ENCODE results near the gene CNTNAP4. TPM values are rescaled to one million over a fixed set of nuclear protein-coding genes. Genes with fewer than 3 reads are reported as not detected.

Gene CNTNAP4
- total and polyA plus RNA-seq, 2 donors = 0.16 to 10.9 TPM

GRCh38 chr16:76573281-76573680 is 296.1 kb downstream of the CNTNAP4 start:
- no peak for DNase-seq (ENCODE audit: extremely low spot score)
- no peak overlapping the region for H3K27ac ChIP-seq (ENCODE audit: low read depth)
- WGBS = 94% methylated on average over 2 of the region's 2 CpGs
- H3K36me3 ChIP-seq (ENCODE audit: insufficient read depth) = no peaks in the 10 kb centered on the region
- H3K4me3 ChIP-seq (ENCODE audit: low read depth, low read length) = no peak overlapping the region
- H3K4me1 ChIP-seq (ENCODE audit: insufficient read depth) = no peaks in the 10 kb centered on the region

DNA sequence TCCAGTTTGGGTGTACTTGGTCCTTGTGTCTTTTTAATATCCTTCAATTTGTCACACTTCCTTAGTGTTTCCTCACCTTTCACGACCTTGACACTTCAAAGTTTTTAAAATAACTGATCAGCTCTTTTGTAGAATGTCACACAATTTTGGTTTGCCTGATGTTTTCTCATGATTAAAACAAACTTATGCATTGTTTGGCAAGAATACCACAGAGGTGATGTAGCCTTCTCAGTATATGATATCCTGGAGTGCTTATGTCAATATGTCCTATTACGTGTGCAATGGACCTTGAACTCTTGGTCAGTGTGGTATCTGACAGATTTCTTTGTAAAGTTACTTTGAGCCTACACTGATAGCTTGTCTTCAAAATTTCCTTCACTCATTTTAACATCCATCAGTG is 297.4 kb downstream of the CNTNAP4 start:
- no peak overlapping the region for H3K27ac ChIP-seq (ENCODE audit: low read depth)
- WGBS = 67% methylated on average over 2 of the region's 2 CpGs

GRCh38 chr16:76576526-76576925 is 299.3 kb downstream of the CNTNAP4 start:
- Histone ChIP-seq H3K36me3 (ENCODE audit: insufficient read depth) (no peaks in the 10 kb centered on the region), H3K4me3 (ENCODE audit: low read depth, low read length) (no peak overlapping the region), H3K4me1 (ENCODE audit: insufficient read depth) (no peaks in the 10 kb centered on the region), H3K27ac (ENCODE audit: low read depth) (no peak overlapping the region)
- DNase-seq (ENCODE audit: extremely low spot score) = no peak
- 47% methylated on average over 5 of the region's 5 CpGs for WGBS

More for the DNA sequence above, 297.4 kb downstream of the CNTNAP4 start:
- no peak for DNase-seq (ENCODE audit: extremely low spot score)
- Histone ChIP-seq H3K4me1 (ENCODE audit: insufficient read depth) (no peaks in the 10 kb centered on the region), H3K36me3 (ENCODE audit: insufficient read depth) (no peaks in the 10 kb centered on the region), H3K4me3 (ENCODE audit: low read depth, low read length) (no peak overlapping the region)

- Histone ChIP-seq H3K27ac (ENCODE audit: low read depth) (no peak overlapping the region), H3K4me1 (ENCODE audit: insufficient read depth) (no peaks in the 10 kb centered on the region), H3K36me3 (ENCODE audit: insufficient read depth) (no peaks in the 10 kb centered on the region), H3K4me3 (ENCODE audit: low read depth, low read length) (no peak overlapping the region)
- no peak for DNase-seq (ENCODE audit: extremely low spot score)
- WGBS = 64% methylated on average over 4 of the region's 4 CpGs
These were observed 299.8 kb downstream of the CNTNAP4 start for GRCh38 chr16:76577003-76577402.

DNA sequence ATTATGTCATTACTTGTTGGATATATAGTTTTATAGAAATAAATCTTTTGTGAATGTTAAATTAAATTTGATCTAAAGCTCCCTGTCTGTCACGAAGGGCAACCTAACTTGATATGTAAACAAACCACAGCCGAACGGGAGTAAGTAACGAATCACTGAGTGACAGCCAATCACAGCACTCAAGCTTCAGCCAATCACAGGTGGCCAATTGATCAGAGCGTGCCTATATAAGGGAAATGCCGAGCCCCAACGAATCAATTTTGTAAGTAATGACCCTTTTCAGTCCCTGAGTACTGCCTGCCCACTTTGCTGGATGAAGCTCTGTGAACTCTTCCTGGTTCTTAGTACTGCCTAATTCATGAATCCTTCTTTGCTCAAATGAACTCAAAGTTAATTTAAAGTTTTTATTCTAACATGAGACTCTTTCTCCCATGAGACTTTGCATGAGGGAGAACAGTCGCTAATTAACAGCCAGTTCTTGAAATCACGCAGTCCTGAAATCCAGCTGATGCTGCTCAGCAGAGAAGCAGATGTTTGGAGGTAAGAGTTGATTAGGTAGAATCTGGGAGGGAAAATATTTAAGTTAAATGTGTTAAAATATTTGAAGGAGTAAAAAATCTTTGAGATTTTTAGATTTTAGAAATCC is 302.2 kb downstream of the CNTNAP4 start:
- H3K4me1 ChIP-seq (ENCODE audit: insufficient read depth) = no peaks in the 10 kb centered on the region
- 91% methylated on average over 9 of the region's 9 CpGs for WGBS
- no peak overlapping the region for H3K4me3 ChIP-seq (ENCODE audit: low read depth, low read length)
- H3K27ac ChIP-seq (ENCODE audit: low read depth) = no peak overlapping the region
- no peak for DNase-seq (ENCODE audit: extremely low spot score)
- no peaks in the 10 kb centered on the region for H3K36me3 ChIP-seq (ENCODE audit: insufficient read depth)

- Histone ChIP-seq H3K27ac (ENCODE audit: low read depth) (no peak overlapping the region), H3K4me1 (ENCODE audit: insufficient read depth) (no peaks in the 10 kb centered on the region), H3K4me3 (ENCODE audit: low read depth, low read length) (no peak overlapping the region), H3K36me3 (ENCODE audit: insufficient read depth) (no peaks in the 10 kb centered on the region)
- DNase-seq (ENCODE audit: extremely low spot score) = no peak
- WGBS = 26% methylated on average over 6 of the region's 6 CpGs
These were observed 306.3 kb downstream of the CNTNAP4 start for GRCh38 chr16:76583466-76583865.

DNA sequence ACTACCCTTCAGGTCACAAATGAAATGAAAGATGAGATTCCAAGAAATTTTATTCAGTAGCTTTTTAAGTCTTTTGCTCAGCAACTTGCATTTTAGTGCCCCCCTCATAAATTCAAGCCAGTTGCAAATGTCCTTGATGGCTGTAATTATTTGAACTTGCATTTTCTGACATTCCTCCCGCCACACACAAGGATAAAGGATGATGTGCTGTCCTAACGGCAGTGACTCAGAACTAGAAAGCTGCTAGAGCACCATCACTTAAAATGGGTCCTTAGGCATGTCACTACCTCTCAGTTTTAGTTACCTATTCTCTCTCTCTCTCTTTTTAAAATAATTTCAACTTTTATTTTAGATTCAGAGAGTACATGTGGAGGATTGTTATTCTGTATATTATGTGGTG is 306.7 kb downstream of the CNTNAP4 start:
- H3K4me3 ChIP-seq (ENCODE audit: low read depth, low read length) = no peak overlapping the region
- no peaks in the 10 kb centered on the region for H3K4me1 ChIP-seq (ENCODE audit: insufficient read depth)
- no peak overlapping the region for H3K27ac ChIP-seq (ENCODE audit: low read depth)
- 75% methylated on average over 2 of the region's 2 CpGs for WGBS
- DNase-seq (ENCODE audit: extremely low spot score) = no peak
- no peaks in the 10 kb centered on the region for H3K36me3 ChIP-seq (ENCODE audit: insufficient read depth)

GRCh38 chr16:76598498-76598897 is 321.3 kb downstream of the CNTNAP4 start:
- DNase-seq (ENCODE audit: extremely low spot score) = no peak
- WGBS = 88% methylated on average over 7 of the region's 7 CpGs
- Histone ChIP-seq H3K4me3 (ENCODE audit: low read depth, low read length) (no peak overlapping the region), H3K4me1 (ENCODE audit: insufficient read depth) (no peaks in the 10 kb centered on the region), H3K36me3 (ENCODE audit: insufficient read depth) (no peaks in the 10 kb centered on the region), H3K27ac (ENCODE audit: low read depth) (no peak overlapping the region)

GRCh38 chr16:76607317-76607716 is 330.1 kb downstream of the CNTNAP4 start:
- WGBS = 96% methylated on average over 4 of the region's 4 CpGs
- H3K27ac ChIP-seq (ENCODE audit: low read depth) = no peak overlapping the region
- no peaks in the 10 kb centered on the region for H3K4me1 ChIP-seq (ENCODE audit: insufficient read depth)
- no peaks in the 10 kb centered on the region for H3K36me3 ChIP-seq (ENCODE audit: insufficient read depth)
- no peak for DNase-seq (ENCODE audit: extremely low spot score)
- H3K4me3 ChIP-seq (ENCODE audit: low read depth, low read length) = no peak overlapping the region

Small RNA genes within 50 kb of the gene (small RNA-seq; reads per million reads assigned to genes)
- gene RF00133 (not detected), gene RN7SKP233 (not detected)
